ENCODE measurements around the gene FRK. TPM values are rescaled to one million over a fixed set of nuclear protein-coding genes. Genes with fewer than 3 reads are reported as not detected.

Gene FRK
- total RNA-seq, 1 donor from 2014 or later, result 7.4 TPM

DNA sequence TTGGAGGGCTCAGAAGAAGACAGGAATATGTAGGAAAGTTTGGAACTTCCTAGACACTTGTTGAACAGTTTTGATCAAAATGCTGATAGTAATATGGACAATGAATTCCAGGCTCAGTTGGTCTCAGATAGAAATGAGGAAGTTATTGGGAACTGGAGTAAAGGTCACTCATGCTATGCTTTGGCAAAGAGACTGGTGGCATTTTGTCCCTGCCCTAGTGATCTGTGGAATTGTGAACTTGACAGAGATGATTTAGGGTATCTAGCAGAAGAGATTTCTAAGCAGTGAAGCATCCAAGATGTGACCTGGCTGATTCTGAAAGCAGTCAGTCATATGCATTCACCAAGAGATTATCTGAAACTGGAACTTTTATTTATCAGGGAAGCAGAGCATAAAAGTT, 45.1 kb downstream of the FRK start:
- peaks cover 49% of the 10 kb centered on the region for H3K4me1 ChIP-seq
- no peaks in the 10 kb centered on the region for H3K27me3 ChIP-seq (ENCODE audit: low read depth)
- no peak overlapping the region for H3K27ac ChIP-seq
- ATAC-seq (no peak), DNase-seq (no peak)
- intact Hi-C loops (cut with DNase I), result no loop called here
- H3K4me3 ChIP-seq, result no peak overlapping the region
- no peak for TF ChIP-seq CTCF (IDR thresholded peaks at IDR 0.05)
- H3K36me3 ChIP-seq, result no peaks in the 10 kb centered on the region
- H3K9me3 ChIP-seq, result no peaks in the 10 kb centered on the region

GRCh38 chr6:116012951-116013350, 47.7 kb downstream of the FRK start:
- intact Hi-C loops (cut with DNase I), result loop anchor here (5.0 kb wide), 1 partner anchor 84 kb away; no protein-coding TSS in a partner anchor
- Histone ChIP-seq H3K4me3 (no peak overlapping the region), H3K27ac (no peak overlapping the region), H3K9me3 (no peaks in the 10 kb centered on the region), H3K36me3 (no peaks in the 10 kb centered on the region), H3K4me1 (peaks cover 42% of the 10 kb centered on the region), H3K27me3 (ENCODE audit: low read depth) (no peaks in the 10 kb centered on the region)
- ATAC-seq (no peak), DNase-seq (no peak)
- no peak for TF ChIP-seq CTCF (IDR thresholded peaks at IDR 0.05)

DNA sequence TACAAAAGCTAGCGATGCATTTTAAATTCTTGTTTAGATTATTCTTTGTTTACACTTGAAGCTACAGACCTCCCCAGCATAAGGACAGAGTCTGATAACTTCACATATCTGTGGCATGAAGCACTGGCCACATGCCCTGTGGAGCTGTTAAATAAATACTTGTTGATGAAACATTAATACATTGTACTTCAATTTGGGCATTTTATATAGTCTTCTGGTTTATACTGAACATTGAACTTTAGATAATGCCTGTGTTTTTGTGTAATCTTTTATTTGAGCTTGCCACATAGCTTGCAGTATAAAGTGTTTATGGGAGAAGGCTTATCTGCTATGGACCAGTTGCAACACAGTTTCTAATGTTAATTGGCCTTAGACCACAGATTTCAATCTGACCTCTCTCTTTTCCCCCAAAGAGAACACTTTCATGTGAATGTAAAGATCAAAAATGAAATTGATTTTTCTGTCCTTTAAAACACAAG, 48.2 kb downstream of the FRK start:
- Histone ChIP-seq H3K4me3 (no peak overlapping the region), H3K27ac (no peak overlapping the region), H3K4me1 (peaks cover 38% of the 10 kb centered on the region), H3K27me3 (ENCODE audit: low read depth) (no peaks in the 10 kb centered on the region), H3K9me3 (no peaks in the 10 kb centered on the region), H3K36me3 (no peaks in the 10 kb centered on the region)
- ATAC-seq (peak in 1 of 2 donors; percentile 27), DNase-seq (no peak)
- no peak for TF ChIP-seq CTCF (IDR thresholded peaks at IDR 0.05)
- intact Hi-C loops (cut with DNase I), result loop anchor here (5.0 kb wide), 1 partner anchor 85 kb away; no protein-coding TSS in a partner anchor

GRCh38 chr6:116011520-116011919, 49.2 kb downstream of the FRK start:
- Histone ChIP-seq H3K9me3 (no peaks in the 10 kb centered on the region), H3K27me3 (ENCODE audit: low read depth) (no peaks in the 10 kb centered on the region), H3K4me3 (no peak overlapping the region), H3K36me3 (no peaks in the 10 kb centered on the region), H3K4me1 (peaks cover 36% of the 10 kb centered on the region), H3K27ac (no peak overlapping the region)
- intact Hi-C loops (cut with DNase I), result loop anchor here (5.0 kb wide), 1 partner anchor 86 kb away; no protein-coding TSS in a partner anchor
- ATAC-seq (peak; percentile 53 to 89), DNase-seq (no peak)
- TF ChIP-seq CTCF (IDR thresholded peaks at IDR 0.05), result no peak

- peak; percentile 82 to 89 for ATAC-seq
- no peaks in the 10 kb centered on the region for H3K27me3 ChIP-seq (ENCODE audit: low read depth)
- DNase-seq, result peak; percentile 62
- TF ChIP-seq CTCF (IDR thresholded peaks at IDR 0.05), result peak; percentile 87
- no peak overlapping the region for H3K4me3 ChIP-seq
- H3K27ac ChIP-seq, result no peak overlapping the region
- H3K4me1 ChIP-seq, result peaks cover 36% of the 10 kb centered on the region
- no peaks in the 10 kb centered on the region for H3K36me3 ChIP-seq
- intact Hi-C loops (cut with DNase I), result loop anchor here (5.0 kb wide), 1 partner anchor 86 kb away; no protein-coding TSS in a partner anchor
- H3K9me3 ChIP-seq, result no peaks in the 10 kb centered on the region
Observed at GRCh38 chr6:116010790-116011401, 49.8 kb downstream of the FRK start.
